ENCODE data around the gene IPPK.
A peak's percentile ranks its signal among the peaks of the same experiment; 100 is the strongest.

The IPPK gene

DNA sequence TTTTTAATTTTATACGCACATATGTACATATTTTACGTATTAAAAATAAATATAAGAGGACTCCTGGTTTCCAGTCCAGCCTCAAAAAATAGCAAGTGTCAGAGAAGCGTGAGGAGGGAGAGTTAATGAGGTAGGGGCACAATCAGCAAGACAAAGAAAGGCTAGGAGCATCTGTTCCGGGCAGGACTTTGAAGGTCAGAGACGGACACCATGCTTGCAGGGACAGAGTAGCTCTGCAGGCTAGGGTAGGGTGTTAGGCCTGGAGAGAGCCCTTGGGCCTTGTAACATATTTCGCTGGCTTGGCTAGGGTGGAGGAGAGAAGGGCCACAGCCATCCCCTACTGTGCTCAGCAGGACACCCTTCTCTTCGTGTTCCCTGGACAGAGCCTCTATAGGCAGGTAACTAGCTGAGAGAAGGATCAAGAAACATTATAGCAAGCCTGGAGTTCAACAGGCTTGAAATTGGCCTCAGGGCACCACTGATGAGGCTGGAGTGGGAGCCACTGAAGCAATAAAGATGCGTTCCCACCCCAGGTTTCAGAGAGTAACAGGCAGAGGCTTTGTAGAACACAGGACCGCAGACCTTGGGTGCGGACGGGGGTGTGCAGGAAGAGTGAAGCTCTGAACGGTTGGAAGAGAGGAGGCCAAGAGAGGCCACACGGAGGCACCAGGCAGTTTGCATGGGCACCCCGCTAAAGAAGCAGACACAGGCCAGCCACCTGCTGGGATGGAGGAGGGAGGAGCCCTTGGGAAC is 9.7 kb upstream of the IPPK start:
- in situ Hi-C loops (cut with HindIII; ENCODE audit: low pct_unique_long_range_greater_than_20kb, low sequenced_read_pairs) = no loop called here
- no peak for DNase-seq (ENCODE audit: low read depth in 1 of 2, low spot score in 1 of 2)
- TF ChIP-seq JUND (IDR thresholded peaks at IDR 0.05; ENCODE audit: low read depth) = no peak

DNA sequence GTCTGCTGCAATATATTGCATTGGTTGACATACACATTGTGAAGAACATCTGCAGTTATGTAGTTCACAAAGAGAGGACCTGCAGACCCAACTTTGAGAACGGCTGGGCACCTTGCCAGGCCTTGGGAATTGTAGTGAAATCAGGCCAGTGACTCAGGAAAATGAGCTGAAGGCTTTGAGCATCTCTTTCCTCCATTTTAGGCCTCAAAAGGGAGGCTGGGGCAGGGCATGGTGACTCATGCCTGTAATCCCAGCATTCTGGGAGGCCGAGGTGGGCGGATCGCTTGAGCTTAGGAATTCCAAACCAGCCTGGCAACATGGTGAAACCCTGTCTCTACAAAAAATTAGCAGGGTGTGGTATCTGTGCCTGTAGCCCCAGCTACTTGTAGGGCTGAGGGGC is 1.4 kb upstream of the IPPK start:
- no peak for DNase-seq (ENCODE audit: low read depth in 1 of 2, low spot score in 1 of 2)
- in situ Hi-C loops (cut with HindIII; ENCODE audit: low pct_unique_long_range_greater_than_20kb, low sequenced_read_pairs) = no loop called here
- TF ChIP-seq JUND (IDR thresholded peaks at IDR 0.05; ENCODE audit: low read depth) = no peak

DNA sequence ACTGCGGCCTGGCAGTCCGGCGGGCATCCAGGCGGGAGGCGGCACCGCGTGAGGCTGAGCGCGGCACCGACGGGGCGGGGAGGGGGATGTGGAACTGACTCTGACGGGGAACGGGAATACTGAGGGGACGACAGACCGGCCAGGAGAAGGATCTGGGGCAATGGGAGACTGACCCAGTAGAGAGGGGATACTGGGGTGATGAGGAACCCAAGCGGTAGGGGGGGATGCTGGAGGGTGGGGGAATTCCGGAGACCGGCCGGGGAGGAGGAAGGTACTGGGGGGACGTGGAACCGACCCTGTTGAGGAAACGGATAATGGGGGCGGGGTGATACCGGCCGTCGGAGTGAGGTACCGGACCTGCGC is 423 bp downstream of the IPPK start:
- in situ Hi-C loops (cut with HindIII; ENCODE audit: low pct_unique_long_range_greater_than_20kb, low sequenced_read_pairs) = no loop called here
- DNase-seq (ENCODE audit: low read depth in 1 of 2, low spot score in 1 of 2) = no peak

DNA sequence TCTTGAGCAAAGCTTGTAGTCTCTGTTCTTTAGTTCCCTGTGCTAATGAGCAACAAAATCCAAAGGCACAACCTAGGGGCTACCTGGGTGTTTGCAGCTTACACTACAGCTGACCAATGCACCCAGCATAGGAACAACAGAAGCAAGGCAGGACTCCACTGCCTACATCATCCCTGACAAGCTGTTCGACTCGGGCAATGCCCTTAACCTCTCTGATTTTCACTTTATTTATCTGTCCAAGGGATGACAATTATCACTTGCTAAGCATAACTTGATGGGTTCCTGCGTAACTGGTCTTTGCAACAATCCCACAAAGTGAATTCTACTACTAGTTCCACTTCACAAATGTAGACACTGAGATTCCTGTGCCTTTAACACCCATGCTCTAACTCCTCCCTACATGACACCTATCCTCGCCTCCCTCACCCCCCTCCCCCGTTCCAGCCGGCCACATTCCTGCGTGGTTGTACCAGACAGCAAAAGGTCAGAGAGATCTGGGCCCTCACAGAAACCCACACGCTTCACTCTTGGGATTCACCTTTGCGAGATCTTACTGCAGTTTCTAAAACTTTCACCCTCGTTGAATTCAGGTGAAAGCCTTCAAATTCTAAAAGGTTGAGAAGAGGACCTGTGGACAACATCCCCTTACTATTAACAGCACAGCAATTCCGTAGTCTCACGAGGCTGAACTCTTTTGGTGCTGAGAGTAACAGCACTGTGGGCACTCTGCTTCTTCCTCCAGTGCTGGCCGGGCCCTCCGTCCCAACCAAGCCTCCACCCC is 995 bp downstream of the IPPK start:
- peak; percentile 55 to 84 for DNase-seq (ENCODE audit: low read depth in 1 of 2, low spot score in 1 of 2)
- TF ChIP-seq JUND (IDR thresholded peaks at IDR 0.05; ENCODE audit: low read depth) = no peak
- in situ Hi-C loops (cut with HindIII; ENCODE audit: low pct_unique_long_range_greater_than_20kb, low sequenced_read_pairs) = no loop called here

More for the DNA sequence above, 423 bp downstream of the IPPK start:
- TF ChIP-seq JUND (IDR thresholded peaks at IDR 0.05; ENCODE audit: low read depth) = no peak

DNA sequence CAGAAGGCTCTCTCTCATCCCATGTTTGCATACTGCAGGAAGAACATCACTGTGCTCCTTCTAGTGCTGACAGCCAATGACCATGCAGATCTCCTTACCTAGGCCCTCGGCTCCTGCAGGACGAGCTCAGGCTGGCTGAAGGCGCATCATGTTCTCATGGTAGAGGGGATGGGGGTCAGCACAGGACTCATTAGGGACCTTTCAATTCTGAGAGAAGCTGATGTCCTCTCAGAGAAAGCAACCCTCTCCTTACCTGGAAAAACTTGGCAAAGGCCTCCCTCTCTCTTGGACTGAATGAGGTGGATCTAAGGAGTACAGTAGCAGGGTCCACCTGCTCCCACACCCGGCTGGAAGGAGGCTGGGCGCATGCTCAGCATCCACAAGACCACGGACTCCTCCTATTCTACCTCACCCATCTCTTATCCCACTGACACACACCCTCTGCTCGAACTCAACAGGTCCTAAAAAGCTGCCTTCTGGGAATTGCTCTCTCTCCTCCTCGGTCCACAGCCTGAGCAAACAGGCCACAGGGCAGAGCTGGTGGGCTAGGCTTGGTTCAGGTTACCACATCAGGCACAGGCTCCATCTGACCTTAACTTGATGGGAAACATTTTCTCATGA is 2.9 kb downstream of the IPPK start:
- in situ Hi-C loops (cut with HindIII; ENCODE audit: low pct_unique_long_range_greater_than_20kb, low sequenced_read_pairs) = no loop called here
- no peak for TF ChIP-seq JUND (IDR thresholded peaks at IDR 0.05; ENCODE audit: low read depth)
- peak in 1 of 2 experiments; percentile 29 for DNase-seq (ENCODE audit: low read depth in 1 of 2, low spot score in 1 of 2)

DNA sequence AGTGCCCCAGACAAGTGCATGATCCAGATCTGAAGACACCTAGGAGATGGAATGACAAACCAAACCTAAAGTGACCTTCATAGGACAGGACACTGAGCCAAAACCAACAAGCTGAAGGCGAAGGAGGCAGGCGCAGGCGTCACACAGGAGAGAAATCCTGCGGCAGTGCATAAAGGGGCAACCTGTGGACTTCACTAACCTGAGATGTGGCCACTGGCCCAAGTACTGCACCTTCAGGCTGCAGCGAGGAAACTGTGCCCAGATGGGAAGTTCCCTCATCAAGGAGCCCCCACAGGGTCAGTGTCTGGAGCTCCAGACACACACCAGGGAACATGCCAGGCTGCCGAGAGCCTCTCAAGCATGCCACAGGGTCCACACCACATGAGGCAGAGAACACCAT is 3.7 kb downstream of the IPPK start:
- no peak for TF ChIP-seq JUND (IDR thresholded peaks at IDR 0.05; ENCODE audit: low read depth)
- peak in 1 of 2 experiments; percentile 85 for DNase-seq (ENCODE audit: low read depth in 1 of 2, low spot score in 1 of 2)
- in situ Hi-C loops (cut with HindIII; ENCODE audit: low pct_unique_long_range_greater_than_20kb, low sequenced_read_pairs) = no loop called here

DNA sequence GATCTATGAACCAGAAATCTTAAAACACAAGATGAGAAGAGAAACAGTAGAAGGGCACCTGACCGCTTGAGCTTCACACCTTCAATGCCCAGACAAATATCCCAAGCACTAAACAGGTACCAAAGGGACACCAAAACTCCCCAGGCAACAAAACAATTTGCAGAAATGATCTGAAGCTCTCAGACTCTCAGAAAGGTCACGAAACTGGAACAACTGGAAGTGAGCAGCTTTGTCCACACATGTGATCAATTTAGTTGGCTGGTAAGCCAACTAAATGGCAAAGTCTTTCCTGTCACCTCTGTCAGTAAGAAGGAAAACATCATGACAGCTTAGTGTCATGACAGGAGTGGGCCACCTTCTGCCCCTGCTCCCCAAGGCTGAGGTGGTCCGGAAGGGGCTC is 4.1 kb downstream of the IPPK start:
- peak in 1 of 2 experiments; percentile 96 for DNase-seq (ENCODE audit: low read depth in 1 of 2, low spot score in 1 of 2)
- no peak for TF ChIP-seq JUND (IDR thresholded peaks at IDR 0.05; ENCODE audit: low read depth)
- in situ Hi-C loops (cut with HindIII; ENCODE audit: low pct_unique_long_range_greater_than_20kb, low sequenced_read_pairs) = no loop called here

DNA sequence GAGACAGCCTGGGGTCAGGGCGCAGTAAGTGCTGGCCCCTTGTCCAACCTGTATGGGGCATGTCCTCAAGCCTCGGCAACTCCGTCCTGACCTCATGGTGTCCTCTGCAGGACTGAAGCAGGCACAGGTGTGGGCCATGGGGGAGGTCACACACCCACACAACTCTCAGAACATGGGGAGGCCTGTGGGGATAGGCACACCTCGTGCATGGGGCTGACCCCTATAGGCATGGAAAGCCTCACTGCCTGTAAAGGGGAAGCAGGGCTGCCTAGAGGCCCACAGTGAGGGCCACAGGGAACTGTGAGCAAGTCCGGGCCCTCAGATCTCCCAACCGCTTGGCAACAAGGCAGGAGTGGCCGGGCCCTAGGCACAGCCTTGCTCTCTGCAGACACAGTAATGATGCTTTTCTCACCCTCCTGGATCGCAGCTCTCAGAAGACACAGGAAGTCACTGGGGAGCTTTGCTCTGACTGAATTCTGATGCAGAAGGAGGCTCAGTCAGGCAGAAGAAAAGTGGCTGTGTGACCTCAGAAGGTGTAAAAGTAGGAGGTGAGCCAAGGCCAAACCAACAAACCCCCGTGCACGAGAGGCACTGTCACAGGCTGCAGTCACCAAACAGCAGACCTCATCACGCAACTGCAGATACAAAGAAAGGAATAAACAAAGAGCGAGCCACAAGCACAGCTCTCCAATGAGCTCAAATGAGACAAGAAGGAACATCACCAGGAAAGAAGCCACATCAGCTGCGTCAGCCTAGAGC is 5.4 kb downstream of the IPPK start:
- no peak for TF ChIP-seq JUND (IDR thresholded peaks at IDR 0.05; ENCODE audit: low read depth)
- peak in 1 of 2 experiments; percentile 16 for DNase-seq (ENCODE audit: low read depth in 1 of 2, low spot score in 1 of 2)
- in situ Hi-C loops (cut with HindIII; ENCODE audit: low pct_unique_long_range_greater_than_20kb, low sequenced_read_pairs) = no loop called here

DNA sequence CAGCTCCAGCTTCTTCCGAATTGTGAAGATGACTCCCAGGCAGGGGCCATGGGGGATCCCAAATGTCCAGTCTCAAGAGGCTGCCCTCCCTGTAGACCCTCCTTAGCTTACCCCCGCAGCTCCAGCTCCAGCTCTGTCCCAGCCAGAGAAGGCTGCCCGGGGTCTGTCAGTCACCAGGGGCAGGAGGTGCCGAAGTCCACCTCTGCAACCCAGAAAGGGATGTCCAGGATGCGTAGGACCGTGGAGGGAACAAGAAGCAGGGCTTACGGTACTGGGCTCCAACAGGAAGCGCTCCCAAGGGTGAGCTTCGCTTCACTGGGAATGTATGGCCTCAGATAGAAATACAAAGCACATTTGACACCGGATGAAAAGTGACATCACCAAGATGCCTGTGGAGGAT is 6.0 kb downstream of the IPPK start:
- DNase-seq (ENCODE audit: low read depth in 1 of 2, low spot score in 1 of 2) = no peak
- no peak for TF ChIP-seq JUND (IDR thresholded peaks at IDR 0.05; ENCODE audit: low read depth)
- in situ Hi-C loops (cut with HindIII; ENCODE audit: low pct_unique_long_range_greater_than_20kb, low sequenced_read_pairs) = no loop called here

DNA sequence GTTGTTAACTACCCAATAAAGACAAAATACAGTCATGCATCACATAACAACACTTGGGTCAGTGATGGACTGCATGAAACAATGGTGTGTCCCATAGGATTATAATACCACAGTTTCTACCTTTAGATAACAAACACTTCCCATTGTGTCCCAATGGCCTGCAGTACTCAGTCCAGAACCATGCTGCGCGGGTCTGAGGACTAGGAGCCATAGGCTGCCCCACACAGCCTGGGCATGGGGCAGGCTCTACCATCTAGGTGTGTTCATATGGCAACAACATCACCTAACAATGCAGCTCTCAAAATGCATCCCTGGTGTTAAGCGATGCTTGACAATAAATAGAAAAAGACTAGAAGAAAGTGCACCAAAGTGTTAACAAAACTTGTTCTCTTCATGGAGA is 6.8 kb downstream of the IPPK start:
- no peak for DNase-seq (ENCODE audit: low read depth in 1 of 2, low spot score in 1 of 2)
- in situ Hi-C loops (cut with HindIII; ENCODE audit: low pct_unique_long_range_greater_than_20kb, low sequenced_read_pairs) = no loop called here
- TF ChIP-seq JUND (IDR thresholded peaks at IDR 0.05; ENCODE audit: low read depth) = no peak

DNA sequence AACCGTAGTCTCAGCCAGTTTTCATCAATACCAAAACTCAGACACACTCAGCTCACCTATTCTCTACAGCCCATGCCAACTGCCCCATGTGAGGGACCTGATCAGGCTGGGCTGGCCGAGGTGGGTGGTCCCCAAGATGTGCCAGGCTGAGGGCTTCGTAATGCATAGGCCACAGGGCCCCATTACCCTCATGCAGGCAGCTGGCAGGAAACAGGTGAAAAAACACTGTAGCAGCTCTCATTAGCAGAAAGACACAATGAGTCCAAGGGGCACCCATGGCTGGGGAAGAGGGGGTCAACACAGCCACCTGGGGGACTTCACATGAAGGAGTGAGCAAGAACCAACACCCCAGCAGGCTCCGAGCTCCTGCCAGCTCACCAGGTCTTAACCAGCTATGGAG is 8.2 kb downstream of the IPPK start:
- no peak for TF ChIP-seq JUND (IDR thresholded peaks at IDR 0.05; ENCODE audit: low read depth)
- in situ Hi-C loops (cut with HindIII; ENCODE audit: low pct_unique_long_range_greater_than_20kb, low sequenced_read_pairs) = no loop called here
- no peak for DNase-seq (ENCODE audit: low read depth in 1 of 2, low spot score in 1 of 2)

DNA sequence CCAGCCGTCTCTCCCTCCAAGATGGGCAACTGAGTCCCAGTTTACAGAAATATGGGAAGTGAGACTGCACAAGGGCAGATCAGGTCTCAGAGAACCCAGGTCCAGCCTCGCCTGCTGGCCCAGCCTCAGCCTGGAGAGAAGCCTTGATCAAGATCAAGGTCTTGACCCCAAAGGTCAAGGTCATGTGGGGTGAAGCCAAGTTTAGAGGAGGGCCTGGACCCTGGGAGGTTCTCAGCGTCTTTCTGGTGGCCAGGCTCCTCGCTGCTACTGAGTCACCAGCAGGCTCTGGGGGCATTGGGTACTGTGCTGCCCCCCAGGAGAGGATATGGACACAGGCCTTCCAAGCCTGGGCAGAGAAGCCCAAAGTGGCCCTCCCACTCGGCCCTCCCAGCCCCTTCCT is 8.8 kb downstream of the IPPK start:
- DNase-seq (ENCODE audit: low read depth in 1 of 2, low spot score in 1 of 2) = no peak
- no peak for TF ChIP-seq JUND (IDR thresholded peaks at IDR 0.05; ENCODE audit: low read depth)
- in situ Hi-C loops (cut with HindIII; ENCODE audit: low pct_unique_long_range_greater_than_20kb, low sequenced_read_pairs) = no loop called here
